ENCODE results near the gene SLC22A5. TPM values are rescaled to one million over a fixed set of nuclear protein-coding genes. Genes with fewer than 3 reads are reported as not detected.

SLC22A5 gene
- total RNA-seq, 1 donor from 2014 or later = 11.9 TPM

GRCh38 chr5:132427281-132428146 lies 58.0 kb downstream of the SLC22A5 start:
- DNase-seq (ENCODE audit: low spot score in 2 of 2) = peak in 1 of 2 donors; percentile 73
- intact Hi-C loops (cut with DNase I) = no loop called here
- no peaks in the 10 kb centered on the region for H3K9me3 ChIP-seq
- no peak overlapping the region for H3K4me3 ChIP-seq
- peak overlapping the region; percentile 55 to 61 for H3K27ac ChIP-seq
- peaks cover 0 to 9% of the 10 kb centered on the region in 2 donors for H3K36me3 ChIP-seq
- TF ChIP-seq CTCF (IDR thresholded peaks at IDR 0.05) = no peak
- peaks cover 24 to 66% of the 10 kb centered on the region in 2 donors for H3K4me1 ChIP-seq
- no peaks in the 10 kb centered on the region for H3K27me3 ChIP-seq

GRCh38 chr5:132428147-132428482 lies 58.6 kb downstream of the SLC22A5 start:
- Histone ChIP-seq H3K27ac (peak overlapping the region in 1 of 2 donors; percentile 55), H3K36me3 (peaks cover 0 to 6% of the 10 kb centered on the region in 2 donors), H3K9me3 (no peaks in the 10 kb centered on the region), H3K4me1 (peaks cover 21 to 60% of the 10 kb centered on the region in 2 donors), H3K4me3 (no peak overlapping the region), H3K27me3 (no peaks in the 10 kb centered on the region)
- DNase-seq (ENCODE audit: low spot score in 2 of 2) = no peak
- intact Hi-C loops (cut with DNase I) = no loop called here
- no peak for TF ChIP-seq CTCF (IDR thresholded peaks at IDR 0.05)

- intact Hi-C loops (cut with DNase I) = no loop called here
- no peaks in the 10 kb centered on the region for H3K36me3 ChIP-seq
- peak overlapping the region in 1 of 2 donors; percentile 55 for H3K27ac ChIP-seq
- H3K9me3 ChIP-seq = no peaks in the 10 kb centered on the region
- no peak overlapping the region for H3K4me3 ChIP-seq
- no peak for TF ChIP-seq CTCF (IDR thresholded peaks at IDR 0.05)
- DNase-seq (ENCODE audit: low spot score in 2 of 2) = peak in 1 of 2 donors; percentile 42
- H3K27me3 ChIP-seq = no peaks in the 10 kb centered on the region
- peaks cover 21 to 54% of the 10 kb centered on the region in 2 donors for H3K4me1 ChIP-seq
These were observed 59.3 kb downstream of the SLC22A5 start for GRCh38 chr5:132428484-132429462.

GRCh38 chr5:132429463-132430440 lies 60.2 kb downstream of the SLC22A5 start:
- Histone ChIP-seq H3K27me3 (no peaks in the 10 kb centered on the region), H3K27ac (no peak overlapping the region), H3K4me3 (no peak overlapping the region), H3K9me3 (no peaks in the 10 kb centered on the region), H3K4me1 (peaks cover 21 to 49% of the 10 kb centered on the region in 2 donors), H3K36me3 (no peaks in the 10 kb centered on the region)
- DNase-seq (ENCODE audit: low spot score in 2 of 2) = peak in 1 of 2 donors; percentile 46
- TF ChIP-seq CTCF (IDR thresholded peaks at IDR 0.05) = no peak
- intact Hi-C loops (cut with DNase I) = no loop called here

GRCh38 chr5:132430746-132431145 lies 61.2 kb downstream of the SLC22A5 start:
- peak in 1 of 2 donors; percentile 61 for DNase-seq (ENCODE audit: low spot score in 2 of 2)
- Histone ChIP-seq H3K36me3 (no peaks in the 10 kb centered on the region), H3K9me3 (no peaks in the 10 kb centered on the region), H3K4me3 (no peak overlapping the region), H3K4me1 (peaks cover 21 to 40% of the 10 kb centered on the region in 2 donors), H3K27me3 (no peaks in the 10 kb centered on the region), H3K27ac (no peak overlapping the region)
- no peak for TF ChIP-seq CTCF (IDR thresholded peaks at IDR 0.05)
- intact Hi-C loops (cut with DNase I) = no loop called here
